ACC112 (cell line): Measurements from ENCODE around the gene CSN1S1.

Experiments
- H2AFZ ChIP-seq: fragments of 200-600 bp; sonication (generic); one replicate; pipeline ENCODE4 v1.6.0; 2017; ENCODE audit warnings: antibody characterized with exemption, low read length; ENCODE audit not compliant: unreplicated experiment
- H3K27ac ChIP-seq: fragments of 200-600 bp; sonication (generic); 2 replicates; pipeline ENCODE4 v1.5.1; 2014; ENCODE audit warnings: low read depth, mild to moderate bottlenecking, antibody characterized with exemption, low read length, moderate library complexity
- H3K27me3 ChIP-seq: fragments of 200-600 bp; sonication (generic); 2 replicates; pipeline ENCODE4 v1.6.1; 2014; ENCODE audit warnings: mild to moderate bottlenecking, antibody characterized with exemption, low read length, moderate library complexity, mixed read lengths; ENCODE audit not compliant: insufficient read depth
- H3K36me3 ChIP-seq: fragments of 200-600 bp; sonication (generic); 2 replicates; pipeline ENCODE4 v1.6.1; 2016; ENCODE audit warnings: mild to moderate bottlenecking, antibody characterized with exemption, low read length, moderate library complexity, mixed read lengths; ENCODE audit not compliant: insufficient read depth
- H3K4me1 ChIP-seq: fragments of 200-600 bp; sonication (generic); one replicate; pipeline ENCODE4 v1.6.1; 2016; ENCODE audit warnings: low read length, mixed read lengths; ENCODE audit not compliant: insufficient read depth, unreplicated experiment, control insufficient read depth
- H3K4me3 ChIP-seq: fragments of 200-600 bp; sonication (generic); 2 replicates; pipeline ENCODE4 v1.5.1; 2014; ENCODE audit warnings: mild to moderate bottlenecking, low read depth, low read length
- H3K79me2 ChIP-seq: fragments of 200-600 bp; sonication (generic); one replicate; pipeline ENCODE4 v1.6.0; 2016; ENCODE audit warnings: low read length; ENCODE audit not compliant: control insufficient read depth, unreplicated experiment, insufficient read depth

The CSN1S1 gene

GRCh38 chr4:69986663-69987062, 55.8 kb downstream of the CSN1S1 start:
- Histone ChIP-seq H3K27me3 (no peaks in the 10 kb centered on the region), H3K36me3 (no peaks in the 10 kb centered on the region), H3K27ac (no peak overlapping the region), H3K4me3 (no peak overlapping the region), H3K4me1 (no peaks in the 10 kb centered on the region), H3K79me2 (no peaks in the 10 kb centered on the region), H2AFZ (no peak overlapping the region)

GRCh38 chr4:69991016-69991415, 60.1 kb downstream of the CSN1S1 start:
- H3K4me1 ChIP-seq: no peaks in the 10 kb centered on the region
- no peaks in the 10 kb centered on the region for H3K79me2 ChIP-seq
- no peaks in the 10 kb centered on the region for H3K27me3 ChIP-seq
- no peak overlapping the region for H2AFZ ChIP-seq
- no peak overlapping the region for H3K4me3 ChIP-seq
- no peaks in the 10 kb centered on the region for H3K36me3 ChIP-seq
- H3K27ac ChIP-seq: no peak overlapping the region

- H3K27ac ChIP-seq: no peak overlapping the region
- no peaks in the 10 kb centered on the region for H3K79me2 ChIP-seq
- H3K27me3 ChIP-seq: no peaks in the 10 kb centered on the region
- no peak overlapping the region for H2AFZ ChIP-seq
- no peak overlapping the region for H3K4me3 ChIP-seq
- H3K36me3 ChIP-seq: no peaks in the 10 kb centered on the region
- peaks cover 3% of the 10 kb centered on the region for H3K4me1 ChIP-seq
Measured at GRCh38 chr4:69994782-69995181, 63.9 kb downstream of the CSN1S1 start.

- no peak within 1 kb of the TSS for H3K4me3 ChIP-seq
Measured at GRCh38 chr4:69995526-69996016, 64.7 kb downstream of the CSN1S1 start, which contains the start of gene STATH. Gene STATH, plus strand, starts transcription at chr4:69995966. Its CDS starts 2,472 bp downstream, at chr4:69998438.

More at GRCh38 chr4:69995526-69996016, 64.7 kb downstream of the CSN1S1 start, which contains the start of gene STATH:
- Histone ChIP-seq H3K79me2 (no peaks in the 10 kb centered on the region), H3K4me1 (peaks cover 4% of the 10 kb centered on the region), H3K27me3 (no peaks in the 10 kb centered on the region), H2AFZ (no peak within 1 kb of the TSS), H3K36me3 (no peaks in the 10 kb centered on the region), H3K27ac (no peak within 1 kb of the TSS)
